T-helper 1 cell treated with Interleukin-12 subunit alpha and Interleukin-12 subunit beta and Interleukin-4 antibody, amounts not matched to agents 30 ng/mL and 1 ng/mL, for 36 hours (primary cell): ENCODE results near the gene APOBEC3C. TPM values are rescaled to one million over a fixed set of nuclear protein-coding genes. Genes with fewer than 3 reads are reported as not detected.
"Not testable (repeated sequence)": the region's sequence is repeated elsewhere in the genome, so short reads cannot be mapped to it uniquely, and the experiment has no call there.

Experiments
- intact Hi-C: fragments of 100-400 bp; cut with micrococcal nuclease; formaldehyde crosslinking; loops from one replicate; pipeline ENCODE4 v1.15.1; 2024
- total RNA-seq: library from RNA; stranded (reverse); gene quantifications from 2 replicates; pipeline ENCODE4 v1.2.3, GENCODE V29; 2022

APOBEC3C gene
- total RNA-seq, 1 donor from 2014 or later = 99.8 TPM

GRCh38 chr22:39020021-39020651, 6.1 kb downstream of the APOBEC3C start:
- intact Hi-C loops = loop anchor here (2.0 to 5.0 kb wide), 2 partner anchors 35 to 57 kb away; partner anchors contain the start of gene APOBEC3G

- intact Hi-C loops = loop anchor here (2.0 to 5.0 kb wide), 2 partner anchors 37 to 56 kb away; partner anchors contain the start of gene APOBEC3G
Measured at GRCh38 chr22:39021552-39022250, 7.6 kb downstream of the APOBEC3C start.

DNA sequence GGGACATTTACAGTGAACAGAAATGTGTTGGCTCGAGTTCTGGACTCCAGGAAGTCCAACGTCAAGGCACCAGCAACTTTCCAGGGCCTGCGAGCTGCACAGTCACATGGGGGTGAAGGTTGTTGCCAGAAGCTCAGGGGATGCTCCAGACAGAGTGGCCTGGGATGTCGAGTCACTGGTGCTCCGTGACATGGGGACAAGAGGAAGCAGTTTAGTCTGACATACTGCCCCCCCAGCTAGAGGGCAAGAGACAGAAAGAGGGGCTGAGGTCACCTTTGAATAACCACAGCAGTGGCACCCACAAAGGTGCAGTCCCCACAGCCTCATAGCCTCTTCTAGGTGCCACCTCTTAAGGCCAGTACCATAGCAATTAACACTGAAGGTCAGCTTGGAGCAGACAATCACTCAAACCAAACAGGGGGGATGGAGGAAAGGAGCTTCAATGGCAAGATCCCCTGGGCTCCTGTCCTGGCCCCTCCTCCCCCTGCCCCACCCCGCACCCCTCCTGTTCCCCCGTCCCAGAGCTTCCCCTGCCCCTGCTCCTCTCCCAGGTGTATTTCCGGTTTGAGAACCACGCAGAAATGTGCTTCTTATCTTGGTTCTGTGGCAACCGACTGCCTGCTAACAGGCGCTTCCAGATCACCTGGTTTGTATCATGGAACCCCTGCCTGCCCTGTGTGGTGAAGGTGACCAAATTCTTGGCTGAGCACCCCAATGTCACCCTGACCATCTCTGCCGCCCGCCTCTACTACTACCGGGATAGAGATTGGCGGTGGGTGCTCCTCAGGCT, 10.7 kb downstream of the APOBEC3C start:
- intact Hi-C loops = loop anchor here (5.0 kb wide), 1 partner anchor 53 kb away; the partner anchor contains the start of gene APOBEC3G

DNA sequence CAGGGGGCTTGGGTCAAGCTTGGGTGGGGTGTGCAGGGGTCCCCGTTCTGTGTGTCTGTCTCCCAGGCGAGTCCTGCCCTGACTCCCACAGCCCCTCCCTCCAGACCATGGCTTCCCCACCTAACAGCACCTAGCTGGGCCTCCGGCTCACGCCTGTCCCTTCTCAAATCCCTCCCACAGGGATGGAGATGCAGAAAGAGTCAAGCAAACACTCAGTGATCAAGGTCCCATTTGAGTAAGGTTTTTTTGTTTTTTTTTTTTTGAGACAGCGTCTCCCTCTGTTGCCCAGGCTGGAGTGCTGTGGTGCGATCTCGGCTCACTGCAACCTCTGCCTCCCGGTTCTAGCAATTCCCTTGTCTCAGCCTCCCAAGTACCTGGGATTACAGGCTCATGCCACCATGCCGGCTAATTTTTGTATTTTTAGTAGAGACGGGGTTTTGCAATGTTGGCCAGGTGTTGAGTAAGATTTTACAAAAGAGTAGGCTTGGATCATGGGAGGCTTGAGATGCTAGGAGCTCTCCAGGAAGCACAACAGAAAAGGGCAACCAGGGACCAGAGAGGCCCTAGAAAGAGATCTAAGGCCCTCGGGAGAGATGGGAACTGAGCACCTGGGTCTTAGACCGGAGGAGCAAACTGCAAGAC, 12.6 kb downstream of the APOBEC3C start:
- intact Hi-C loops = no loop called here

- intact Hi-C loops = no loop called here
Measured at GRCh38 chr22:39027717-39028116, 13.7 kb downstream of the APOBEC3C start.

DNA sequence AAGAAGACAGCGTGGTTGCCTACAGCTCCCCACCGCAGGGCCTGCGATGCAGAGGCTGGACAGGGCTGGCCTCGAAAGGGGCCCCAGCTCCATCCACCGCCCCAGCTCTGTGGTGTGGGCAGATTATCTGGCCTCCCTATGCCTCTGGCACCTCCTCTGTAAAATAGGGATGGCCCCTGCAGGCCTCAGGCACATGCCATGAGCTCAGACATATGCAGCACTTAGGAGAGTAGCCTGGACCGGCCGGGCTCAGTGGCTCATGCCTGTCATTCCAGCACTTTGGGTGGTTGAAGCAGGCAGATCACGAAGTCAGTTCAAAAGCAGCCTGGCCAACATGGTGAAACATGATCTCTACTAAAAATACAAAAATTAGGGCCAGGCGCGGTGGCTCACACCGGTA, 14.2 kb downstream of the APOBEC3C start:
- intact Hi-C loops = no loop called here

GRCh38 chr22:39029227-39029626, 15.2 kb downstream of the APOBEC3C start:
- intact Hi-C loops = no loop called here

DNA sequence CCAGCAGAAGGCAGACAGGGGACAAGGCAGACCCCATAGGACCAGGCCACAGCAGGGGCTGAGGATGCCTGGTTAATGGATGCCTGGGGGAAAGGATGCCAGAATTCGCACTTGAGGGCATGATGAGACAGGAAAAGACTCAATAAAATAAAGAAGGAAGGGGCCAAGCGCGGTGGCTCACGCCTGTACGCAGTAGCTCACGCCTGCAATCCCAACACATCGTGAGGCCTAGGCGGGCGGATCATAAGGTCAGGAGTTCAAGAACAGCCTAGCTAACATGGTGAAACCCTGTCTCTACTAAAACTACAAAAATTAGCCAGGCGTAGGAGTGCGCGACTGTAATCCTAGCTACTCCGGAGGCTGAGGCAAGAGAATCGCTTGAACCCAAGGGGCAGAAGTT, 16.6 kb downstream of the APOBEC3C start:
- intact Hi-C loops = no loop called here

DNA sequence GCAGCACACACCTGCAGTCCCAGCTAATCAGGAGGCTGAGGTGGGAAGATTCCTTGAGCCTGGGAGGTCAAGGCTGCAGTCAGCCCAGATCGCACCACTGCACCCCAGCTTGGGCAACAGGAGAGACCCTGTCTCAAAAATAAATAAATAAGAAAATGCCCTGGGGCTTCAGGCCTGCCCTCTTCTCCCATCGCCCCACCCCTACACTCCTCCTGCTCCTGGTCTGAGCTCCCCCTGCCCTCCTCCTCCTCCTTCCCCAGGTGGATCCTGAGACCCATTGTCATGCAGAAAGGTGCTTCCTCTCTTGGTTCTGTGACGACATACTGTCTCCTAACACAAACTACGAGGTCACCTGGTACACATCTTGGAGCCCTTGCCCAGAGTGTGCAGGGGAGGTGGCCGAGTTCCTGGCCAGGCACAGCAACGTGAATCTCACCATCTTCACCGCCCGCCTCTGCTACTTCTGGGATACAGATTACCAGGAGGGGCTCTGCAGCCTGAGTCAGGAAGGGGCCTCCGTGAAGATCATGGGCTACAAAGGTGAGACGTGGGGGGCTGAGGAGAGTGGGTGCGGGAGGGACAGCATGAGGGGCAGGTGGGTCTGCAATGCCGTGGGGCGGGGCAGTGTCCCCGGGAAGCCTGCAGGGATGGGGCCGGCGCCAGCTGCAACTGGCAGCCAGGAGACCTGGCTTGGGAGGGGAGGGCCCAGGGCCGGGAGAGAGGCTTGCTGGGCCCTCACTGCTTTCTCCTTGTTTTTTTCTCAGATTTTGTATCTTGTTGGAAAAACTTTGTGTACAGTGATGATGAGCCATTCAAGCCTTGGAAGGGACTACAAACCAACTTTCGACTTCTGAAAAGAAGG, 17.6 kb downstream of the APOBEC3C start:
- intact Hi-C loops = not testable (repeated sequence)

DNA sequence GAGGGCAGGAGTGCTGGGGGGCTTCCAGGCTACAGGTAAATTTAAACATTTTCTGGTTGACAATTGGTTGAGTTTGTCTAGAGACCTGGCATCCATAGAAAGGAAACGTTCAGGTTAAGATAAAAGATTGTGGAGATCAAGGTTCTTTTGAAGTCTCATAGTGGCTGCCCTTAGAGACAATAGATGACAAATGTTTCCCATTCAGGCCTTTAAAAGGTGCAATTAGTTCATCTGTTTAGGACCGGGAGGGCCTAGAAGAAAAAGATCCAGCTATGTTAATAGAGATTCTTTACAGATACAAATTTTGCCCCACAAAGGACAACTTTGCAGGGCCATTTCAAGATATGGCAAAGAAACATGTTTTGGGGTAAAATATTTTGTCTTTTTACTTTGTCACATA, 23.0 kb downstream of the APOBEC3C start:
- intact Hi-C loops = not testable (repeated sequence)

GRCh38 chr22:39039306-39040126, 25.5 kb downstream of the APOBEC3C start:
- intact Hi-C loops = loop anchor here (1.0 to 5.0 kb wide), 3 partner anchors 25 to 105 kb away; partner anchors contain the start of gene APOBEC3C

DNA sequence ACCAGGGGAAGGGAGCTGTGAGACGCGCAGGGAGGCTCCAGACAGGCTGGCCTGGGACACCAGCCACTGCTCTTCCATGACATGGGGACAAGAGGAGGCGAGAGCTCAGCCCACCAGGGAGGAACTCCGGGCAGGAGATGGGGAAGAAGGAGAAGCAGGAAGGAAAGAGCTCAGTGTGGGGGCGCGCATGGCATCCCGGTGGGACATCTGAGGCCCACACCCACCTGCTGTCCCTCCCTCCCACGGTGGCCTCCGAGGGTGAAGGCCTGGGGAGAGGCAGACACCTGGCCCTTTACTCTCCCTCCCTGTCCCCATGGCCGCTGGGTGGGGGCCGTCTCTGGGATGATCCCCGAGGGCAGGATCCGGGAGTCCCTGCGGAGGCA, 26.1 kb downstream of the APOBEC3C start:
- intact Hi-C loops = loop anchor here (1.0 to 5.0 kb wide), 3 partner anchors 25 to 104 kb away; partner anchors contain the start of gene APOBEC3C

- intact Hi-C loops = loop anchor here (1.0 to 5.0 kb wide), 3 partner anchors 26 to 104 kb away; partner anchors contain the start of gene APOBEC3C
Measured at GRCh38 chr22:39040538-39041296, 26.7 kb downstream of the APOBEC3C start, which contains the start of gene APOBEC3F. TSS of gene APOBEC3F (plus strand) at chr22:39040864. CDS start at chr22:39040961, 97 bp downstream.

GRCh38 chr22:39041908-39042307, 27.9 kb downstream of the APOBEC3C start:
- intact Hi-C loops = loop anchor here (2.0 to 5.0 kb wide), 2 partner anchors 27 to 50 kb away; partner anchors contain the start of gene APOBEC3C

- intact Hi-C loops = loop anchor here (5.0 kb wide), 1 partner anchor 49 kb away; no protein-coding TSS in a partner anchor
Measured at GRCh38 chr22:39043063-39043462, 29.0 kb downstream of the APOBEC3C start.

DNA sequence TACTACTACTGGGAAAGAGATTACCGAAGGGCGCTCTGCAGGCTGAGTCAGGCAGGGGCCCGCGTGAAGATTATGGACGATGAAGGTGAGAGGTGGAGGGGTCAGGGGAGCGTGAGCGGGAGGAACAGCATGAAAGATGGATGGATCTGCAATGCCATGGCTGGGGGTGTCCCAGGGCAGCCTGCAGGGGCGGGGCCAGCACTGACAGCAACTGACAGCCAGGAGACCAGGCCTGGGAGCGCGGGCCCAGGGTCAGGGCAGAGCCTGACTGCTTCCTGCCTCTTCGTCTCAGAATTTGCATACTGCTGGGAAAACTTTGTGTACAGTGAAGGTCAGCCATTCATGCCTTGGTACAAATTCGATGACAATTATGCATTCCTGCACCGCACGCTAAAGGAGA, 31.1 kb downstream of the APOBEC3C start:
- intact Hi-C loops = not testable (repeated sequence)

GRCh38 chr22:39049486-39049885, 35.4 kb downstream of the APOBEC3C start:
- intact Hi-C loops = not testable (repeated sequence)

DNA sequence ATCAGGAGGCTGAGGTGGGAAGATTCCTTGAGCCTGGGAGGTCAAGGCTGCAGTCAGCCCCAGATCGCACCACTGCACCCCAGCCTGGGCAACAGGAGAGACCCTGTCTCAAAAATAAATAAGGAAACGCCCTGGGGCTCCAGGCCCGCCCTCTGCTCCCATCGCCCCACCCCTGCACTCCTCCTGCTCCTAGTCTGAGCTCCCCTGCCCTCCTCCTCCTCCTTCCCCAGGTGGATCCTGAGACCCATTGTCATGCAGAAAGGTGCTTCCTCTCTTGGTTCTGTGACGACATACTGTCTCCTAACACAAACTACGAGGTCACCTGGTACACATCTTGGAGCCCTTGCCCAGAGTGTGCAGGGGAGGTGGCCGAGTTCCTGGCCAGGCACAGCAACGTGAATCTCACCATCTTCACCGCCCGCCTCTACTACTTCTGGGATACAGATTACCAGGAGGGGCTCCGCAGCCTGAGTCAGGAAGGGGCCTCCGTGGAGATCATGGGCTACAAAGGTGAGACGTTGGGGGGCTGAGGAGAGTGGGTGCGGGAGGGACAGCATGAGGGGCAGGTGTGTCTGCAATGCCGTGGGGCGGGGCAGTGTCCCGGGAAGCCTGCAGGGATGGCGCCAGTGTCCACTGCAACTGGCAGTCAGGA, 37.9 kb downstream of the APOBEC3C start:
- intact Hi-C loops = not testable (repeated sequence)
